GM18499 (cell line): ENCODE data around the gene ZBTB14.
A peak's percentile ranks its signal among the peaks of the same experiment; 100 is the strongest.

ENCODE experiments used
- ATAC-seq: cut with Tn5 transposase; IDR thresholded peaks from one replicate; pipeline ENCODE4 v1.9.1; 2021; ENCODE audit warnings: moderate number of reproducible peaks; ENCODE audit not compliant: insufficient read depth, unreplicated experiment

ZBTB14 gene, protein sequence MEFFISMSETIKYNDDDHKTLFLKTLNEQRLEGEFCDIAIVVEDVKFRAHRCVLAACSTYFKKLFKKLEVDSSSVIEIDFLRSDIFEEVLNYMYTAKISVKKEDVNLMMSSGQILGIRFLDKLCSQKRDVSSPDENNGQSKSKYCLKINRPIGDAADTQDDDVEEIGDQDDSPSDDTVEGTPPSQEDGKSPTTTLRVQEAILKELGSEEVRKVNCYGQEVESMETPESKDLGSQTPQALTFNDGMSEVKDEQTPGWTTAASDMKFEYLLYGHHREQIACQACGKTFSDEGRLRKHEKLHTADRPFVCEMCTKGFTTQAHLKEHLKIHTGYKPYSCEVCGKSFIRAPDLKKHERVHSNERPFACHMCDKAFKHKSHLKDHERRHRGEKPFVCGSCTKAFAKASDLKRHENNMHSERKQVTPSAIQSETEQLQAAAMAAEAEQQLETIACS

DNA sequence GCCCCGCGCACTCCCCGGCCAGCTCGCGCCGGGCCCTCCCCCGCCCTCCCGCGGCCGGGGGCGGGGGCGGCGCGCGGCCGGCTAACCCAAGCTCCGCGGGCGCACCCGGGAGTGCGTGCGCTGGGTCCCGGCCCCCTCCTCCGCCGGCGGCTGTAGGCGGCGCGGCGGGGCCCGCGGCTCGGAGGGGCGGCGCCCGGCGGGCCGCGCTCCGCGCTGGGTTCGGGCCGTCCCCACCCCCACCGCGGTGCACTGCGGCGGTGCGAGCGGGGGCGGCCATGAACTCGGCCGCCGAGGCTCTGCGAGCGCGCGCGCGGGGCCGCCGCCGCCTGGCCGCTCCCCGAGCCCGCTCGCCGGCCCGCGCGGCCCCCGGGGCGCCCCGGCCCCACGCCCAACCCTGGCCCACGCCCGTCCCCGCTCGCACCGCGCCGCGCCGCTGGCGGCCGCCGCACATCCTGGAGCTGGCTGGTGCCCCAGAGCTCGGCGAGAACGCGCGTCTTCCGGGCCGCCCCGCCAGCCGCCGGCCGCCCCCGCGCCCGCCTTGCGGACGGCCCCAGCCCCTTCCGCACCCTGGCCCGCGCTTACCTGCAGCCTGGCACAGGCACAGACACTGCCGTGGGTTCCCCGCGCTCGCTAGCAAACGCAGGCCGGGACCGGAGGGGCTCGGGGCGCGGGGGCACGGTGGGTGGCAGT, at the start of gene ZBTB14:
TSS of gene ZBTB14 (minus strand) at position 496 of the 690 bp plus-strand sequence. CDS start 2,480 bp downstream, outside the sequence.
- peak; percentile 6 for ATAC-seq

DNA sequence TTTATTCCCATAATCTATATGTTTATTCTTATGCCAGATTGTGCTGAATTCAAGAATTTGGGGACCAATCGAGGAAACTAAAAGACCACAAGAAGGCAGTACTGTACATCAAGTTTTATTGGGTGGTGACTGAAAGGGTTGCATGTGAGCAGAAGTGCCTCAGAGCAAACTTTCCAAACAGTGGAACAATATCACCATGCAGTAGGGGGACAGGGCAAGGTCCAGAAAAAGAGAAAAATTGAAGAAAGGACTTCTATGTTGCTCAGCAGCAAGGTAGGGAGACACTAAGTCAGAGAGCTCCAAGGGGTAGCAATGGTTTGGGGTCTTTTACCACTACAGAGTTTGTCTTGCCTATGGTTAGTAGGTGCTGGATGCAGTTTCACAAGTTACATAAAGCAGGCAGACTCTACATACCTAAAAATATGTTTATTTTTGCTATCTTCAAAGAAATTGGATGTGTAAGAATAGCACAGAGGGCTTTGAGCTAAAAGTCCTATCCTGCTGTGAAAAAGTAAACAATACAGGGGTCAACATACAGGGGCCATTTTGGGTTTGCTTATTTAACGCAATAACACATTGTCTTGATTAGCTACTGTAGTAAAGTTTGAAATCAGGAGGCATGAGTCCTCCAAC, 43.8 kb upstream of the ZBTB14 start:
- no peak for ATAC-seq

DNA sequence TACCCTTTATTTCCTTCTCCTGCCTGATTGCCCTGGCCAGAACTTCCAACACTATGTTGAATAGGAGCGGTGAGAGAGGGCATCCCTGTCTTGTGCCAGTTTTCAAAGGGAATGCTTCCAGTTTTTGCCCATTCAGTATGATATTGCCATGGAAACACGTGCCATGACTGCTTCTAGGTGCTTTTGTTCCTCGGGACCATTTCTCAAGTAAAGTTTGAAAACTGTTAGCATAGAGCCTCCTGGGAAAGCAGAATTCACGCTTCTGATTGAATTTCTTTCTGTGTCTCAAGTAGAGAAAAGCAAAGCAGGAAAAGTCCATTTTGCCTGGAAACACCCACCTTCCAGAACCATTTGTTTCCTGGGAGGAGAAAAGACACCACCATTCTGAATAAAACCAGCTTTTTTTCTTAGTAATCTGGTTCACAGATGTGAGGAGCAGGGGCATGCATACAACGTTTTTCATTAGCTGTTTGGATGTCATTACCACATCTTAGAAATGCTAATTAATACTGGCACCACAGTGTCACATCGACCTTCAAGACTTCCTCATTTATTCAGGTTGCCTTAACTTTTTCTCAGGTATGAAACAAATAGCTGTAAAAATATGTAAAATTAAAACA, 39.0 kb upstream of the ZBTB14 start:
- no peak for ATAC-seq

DNA sequence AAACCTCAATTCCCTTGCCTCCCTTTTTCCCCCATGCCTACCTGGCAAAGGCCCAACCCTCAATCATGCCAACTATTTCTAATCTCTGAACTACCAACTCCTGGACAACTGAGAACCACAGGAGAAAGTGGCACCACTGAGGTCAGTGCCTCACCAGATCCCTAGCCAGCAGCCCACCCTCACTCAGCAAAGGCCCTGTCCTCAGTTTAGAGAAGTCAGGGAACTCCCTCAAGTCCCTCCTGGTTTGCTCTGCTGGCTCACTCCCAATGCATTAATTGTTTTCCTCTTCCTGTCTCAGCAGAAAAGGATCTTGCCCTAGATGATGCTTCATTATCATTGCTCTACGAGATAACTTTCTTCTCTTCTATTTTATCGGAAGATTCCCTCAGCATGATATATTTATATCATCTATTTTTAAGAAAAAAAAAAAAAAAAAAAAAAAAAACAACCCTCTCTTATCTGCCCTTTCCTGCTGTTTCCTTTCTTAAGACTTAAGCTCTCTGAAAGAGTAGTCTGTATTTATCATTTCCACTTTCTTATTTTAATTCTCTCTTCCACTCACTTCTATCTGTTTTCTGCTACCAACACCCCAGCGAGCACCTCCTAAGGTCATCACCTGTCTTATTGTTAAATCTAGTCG, 22.7 kb upstream of the ZBTB14 start:
- ATAC-seq: no peak

DNA sequence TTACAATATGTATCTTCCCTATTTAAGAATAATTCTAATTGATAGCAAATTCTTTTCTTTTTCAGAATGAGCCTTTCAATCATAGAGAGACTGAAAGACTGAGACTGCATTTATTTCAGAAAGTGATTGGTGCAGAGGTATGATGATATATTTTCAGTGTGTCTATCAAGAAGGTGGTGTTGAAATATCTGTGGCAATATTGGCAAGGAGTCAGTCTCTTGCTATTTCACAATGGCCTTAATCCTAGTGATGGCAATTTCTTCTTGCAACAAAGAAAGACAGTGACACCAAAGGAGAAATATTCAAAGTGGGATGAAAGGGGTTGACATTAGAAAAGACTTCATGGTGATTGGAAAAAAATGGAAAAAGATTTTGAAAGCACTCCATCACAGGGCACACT, 21.7 kb upstream of the ZBTB14 start:
- ATAC-seq: no peak

DNA sequence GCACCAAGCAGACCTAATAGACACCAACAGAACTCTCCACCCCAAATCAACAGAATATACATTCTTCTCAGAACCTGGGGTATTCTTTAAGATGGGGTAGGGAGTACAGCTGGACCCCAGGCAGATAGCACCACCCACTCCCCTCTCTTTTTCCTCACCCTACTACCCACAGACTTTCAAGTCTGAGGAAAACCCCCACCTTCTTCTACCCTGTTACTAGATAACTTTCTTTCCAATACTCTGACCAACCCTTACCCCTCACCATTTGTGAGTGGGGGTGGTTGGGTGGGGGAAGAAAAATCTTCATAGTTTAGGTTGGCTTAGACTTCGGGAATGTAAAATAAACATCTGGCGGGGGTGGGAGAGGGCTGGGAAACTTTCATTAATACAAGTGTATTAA, 20.3 kb upstream of the ZBTB14 start:
- no peak for ATAC-seq

DNA sequence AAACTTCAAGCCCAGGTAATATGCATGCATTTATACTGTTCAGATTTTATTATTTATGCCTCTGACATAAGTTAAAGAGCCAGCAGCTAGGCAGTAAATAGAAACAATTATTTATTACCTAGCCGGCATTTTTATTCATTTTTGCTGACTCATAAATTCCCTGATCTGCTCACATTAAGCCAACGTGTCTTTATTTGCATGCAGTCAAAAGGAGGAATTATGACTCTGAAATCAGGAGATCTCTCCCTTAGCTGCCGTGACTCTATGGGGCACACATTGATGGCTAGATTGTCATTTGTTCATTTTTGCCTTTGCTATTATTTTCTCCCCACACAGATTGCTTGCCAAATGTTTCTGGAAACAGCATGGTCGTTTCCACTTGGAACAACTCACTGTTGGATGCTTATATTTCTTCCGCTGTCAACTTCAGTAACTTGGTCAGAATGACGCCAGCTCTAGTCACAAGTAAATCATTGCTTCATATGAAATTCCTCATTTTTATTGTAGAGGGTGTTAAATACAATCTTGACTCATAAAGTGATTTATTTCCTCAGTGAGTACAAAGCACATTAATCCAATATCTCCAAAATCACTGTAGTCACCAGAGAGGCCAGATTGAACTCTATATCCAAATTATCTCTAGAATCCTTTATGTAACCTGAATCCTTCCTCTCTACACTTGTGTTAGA, 15.9 kb upstream of the ZBTB14 start:
- ATAC-seq: no peak

DNA sequence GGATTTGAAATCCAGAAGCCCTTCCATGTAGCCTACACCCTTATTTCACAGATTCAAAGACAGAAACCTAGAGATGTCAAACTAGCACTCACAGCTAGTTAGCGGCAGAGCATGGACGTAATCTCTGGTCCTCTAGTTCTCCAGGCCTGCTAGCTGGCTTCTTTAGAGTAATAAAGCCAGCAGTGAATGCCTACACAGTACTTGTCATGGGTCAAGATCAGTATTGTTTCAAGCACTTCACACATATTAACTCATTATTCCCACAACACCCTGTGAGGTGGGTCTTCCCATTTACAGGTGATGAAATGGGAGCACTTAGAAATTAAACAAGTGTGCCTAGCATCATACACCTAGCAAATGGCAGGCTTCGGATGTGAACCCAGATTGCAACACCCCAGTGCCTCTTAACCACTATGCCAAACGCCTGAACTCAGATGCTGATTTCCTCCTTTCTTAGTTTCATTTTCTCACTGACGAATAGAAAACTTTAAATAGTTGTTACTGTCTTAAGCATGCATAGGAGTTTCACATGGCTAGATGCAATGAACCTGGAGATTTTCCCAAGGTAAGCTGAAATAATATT, 14.5 kb upstream of the ZBTB14 start:
- ATAC-seq: peak; percentile 95

DNA sequence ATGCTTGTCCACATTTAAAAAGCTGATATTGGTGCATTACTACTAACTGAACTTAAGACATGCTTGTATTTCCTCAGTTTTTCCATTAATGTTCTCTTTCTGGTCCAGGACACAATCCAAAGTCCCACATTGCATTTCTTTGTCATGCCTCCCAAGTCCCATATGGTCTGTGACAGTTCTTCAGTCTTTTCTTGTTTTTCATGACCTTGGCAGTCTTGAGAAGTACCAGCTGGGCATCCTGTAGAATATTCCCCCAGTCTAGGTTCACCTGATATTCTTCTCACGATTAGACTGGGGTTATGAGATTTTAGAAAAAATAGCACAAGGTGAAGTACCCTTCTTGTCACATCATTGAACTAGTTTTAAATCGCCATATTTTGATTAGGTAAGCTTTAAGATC, 10.3 kb upstream of the ZBTB14 start:
- ATAC-seq: no peak

DNA sequence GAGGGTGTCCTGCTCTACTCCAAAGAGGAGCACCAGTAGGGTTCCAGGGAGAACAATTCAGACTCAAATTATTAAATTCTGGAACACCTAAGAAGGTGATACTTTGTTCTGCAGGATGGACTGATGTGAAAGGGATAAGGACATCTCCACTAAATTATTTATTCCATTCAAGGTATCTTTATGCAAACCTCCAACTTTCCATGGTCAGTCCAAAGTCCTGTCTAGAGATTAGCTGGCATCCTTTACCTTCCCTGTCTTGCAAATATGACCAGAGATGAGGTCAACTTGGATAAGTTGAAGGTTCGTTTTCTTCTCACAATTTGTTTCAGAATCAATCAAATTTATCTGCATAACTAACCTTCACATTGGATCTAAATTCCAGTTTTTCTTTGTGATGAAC, 8.7 kb upstream of the ZBTB14 start:
- ATAC-seq: no peak

DNA sequence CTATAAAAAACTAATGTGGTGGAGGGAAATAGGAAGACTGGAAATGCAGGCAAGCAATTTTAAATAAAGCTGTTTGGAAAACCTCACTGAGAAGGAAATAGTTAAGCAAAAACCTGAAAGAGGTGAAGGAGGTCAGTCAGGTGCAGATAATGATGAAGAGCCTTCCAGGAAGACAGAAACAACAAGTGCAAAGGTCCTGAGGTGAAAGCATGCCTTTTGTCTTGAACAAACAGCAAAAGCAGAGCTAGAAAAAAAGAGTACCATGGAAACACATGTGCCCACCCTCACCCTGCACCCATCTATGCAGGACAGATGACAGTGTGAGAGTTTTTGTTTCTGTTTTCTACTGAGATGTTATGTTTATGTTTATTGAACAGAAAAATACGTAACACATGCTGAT, 8.1 kb upstream of the ZBTB14 start:
- no peak for ATAC-seq

DNA sequence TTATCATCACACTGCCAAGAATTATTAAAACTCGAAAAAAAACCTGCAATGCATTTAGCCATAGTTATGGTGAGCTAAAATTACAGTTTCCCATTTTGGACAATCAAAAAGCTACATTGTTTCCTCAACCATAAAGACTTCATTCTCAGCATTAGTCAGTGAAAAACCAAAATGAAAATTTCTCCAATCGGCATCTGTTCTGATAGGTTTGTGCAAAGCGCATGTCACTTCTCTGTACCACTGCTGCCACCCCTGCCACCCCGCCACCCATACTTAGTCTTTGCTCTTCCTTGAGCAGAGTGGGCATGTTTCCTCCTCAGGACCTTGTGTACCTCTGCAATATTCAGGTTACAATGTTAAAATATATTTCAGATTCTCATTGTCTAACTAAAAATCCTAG, 7.1 kb upstream of the ZBTB14 start:
- ATAC-seq: no peak

DNA sequence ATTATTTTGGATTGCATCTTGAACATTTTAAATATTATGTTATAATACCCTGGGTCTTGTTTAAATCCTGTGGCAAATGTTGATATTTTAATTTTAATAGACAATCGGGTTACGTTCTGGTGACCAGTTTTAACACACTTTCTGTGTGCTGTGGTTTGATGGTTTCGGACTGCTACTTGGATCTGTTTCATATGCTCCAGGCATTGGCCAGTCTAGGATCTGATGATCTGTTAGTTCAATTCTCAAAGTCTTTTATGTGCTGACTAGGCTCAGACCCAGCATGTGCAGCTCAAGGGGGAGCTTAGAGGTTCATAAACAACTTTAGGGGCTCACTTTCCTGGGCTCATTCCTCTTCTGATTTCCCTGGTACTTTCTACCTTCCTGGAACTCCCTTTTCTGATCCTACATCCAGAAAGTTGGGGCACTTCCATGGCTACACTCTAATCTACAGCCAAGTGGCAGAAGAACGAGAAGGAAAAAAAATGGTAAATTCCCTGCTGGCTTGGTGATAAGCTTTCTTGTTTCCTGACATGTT, 5.0 kb upstream of the ZBTB14 start:
- ATAC-seq: no peak

DNA sequence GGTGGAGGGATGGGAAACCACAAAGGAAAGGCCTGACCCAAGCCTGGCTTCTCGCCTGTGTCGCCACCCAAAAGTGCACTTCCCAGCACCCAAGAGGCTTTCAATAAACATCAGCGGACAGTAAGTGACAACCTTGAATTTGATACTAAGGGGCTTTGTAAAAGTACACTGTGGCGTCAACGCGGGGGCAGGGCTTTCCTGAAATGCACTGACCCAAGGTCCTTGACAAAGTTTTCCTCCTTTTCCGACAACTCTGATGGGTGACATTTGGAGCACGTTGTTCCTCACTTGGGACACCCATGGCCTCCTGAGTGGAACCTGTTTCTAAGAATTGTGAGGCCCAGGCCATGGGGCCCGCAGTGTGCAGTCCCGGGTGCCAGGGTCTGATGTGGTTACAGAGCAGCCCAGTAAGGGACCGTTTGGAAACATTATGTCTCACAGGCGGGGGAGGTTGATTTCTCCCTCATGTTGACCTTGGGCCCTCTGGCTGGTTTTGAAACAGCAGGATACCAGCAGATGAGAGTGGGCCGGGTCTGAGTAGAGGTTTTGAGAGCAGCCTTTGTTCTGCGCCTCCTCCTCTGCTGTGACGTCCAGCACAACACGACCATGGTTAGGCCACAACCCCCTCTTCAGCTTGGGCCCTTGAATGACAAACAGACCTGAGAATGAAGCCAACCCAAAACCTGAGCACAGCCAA, 2.8 kb upstream of the ZBTB14 start:
- no peak for ATAC-seq

DNA sequence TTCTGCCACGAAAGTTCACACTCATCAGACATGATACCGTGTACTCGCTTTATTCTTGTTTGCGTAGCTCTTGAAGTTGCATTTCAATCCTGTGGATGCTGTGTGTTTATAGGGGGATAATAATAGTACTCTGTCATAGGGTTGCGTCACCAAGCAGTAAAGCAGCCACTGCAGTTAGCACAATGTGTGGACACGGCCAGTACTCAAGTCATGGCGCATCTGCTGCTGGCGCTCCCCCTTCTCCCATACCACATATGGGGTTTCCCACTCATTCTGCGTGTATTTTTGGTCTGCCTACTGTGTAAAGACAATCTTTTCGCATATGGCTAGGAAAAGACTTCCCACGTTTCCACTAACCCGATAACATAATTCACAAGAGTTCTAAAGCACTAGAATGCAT, 2.1 kb upstream of the ZBTB14 start:
- ATAC-seq: no peak

DNA sequence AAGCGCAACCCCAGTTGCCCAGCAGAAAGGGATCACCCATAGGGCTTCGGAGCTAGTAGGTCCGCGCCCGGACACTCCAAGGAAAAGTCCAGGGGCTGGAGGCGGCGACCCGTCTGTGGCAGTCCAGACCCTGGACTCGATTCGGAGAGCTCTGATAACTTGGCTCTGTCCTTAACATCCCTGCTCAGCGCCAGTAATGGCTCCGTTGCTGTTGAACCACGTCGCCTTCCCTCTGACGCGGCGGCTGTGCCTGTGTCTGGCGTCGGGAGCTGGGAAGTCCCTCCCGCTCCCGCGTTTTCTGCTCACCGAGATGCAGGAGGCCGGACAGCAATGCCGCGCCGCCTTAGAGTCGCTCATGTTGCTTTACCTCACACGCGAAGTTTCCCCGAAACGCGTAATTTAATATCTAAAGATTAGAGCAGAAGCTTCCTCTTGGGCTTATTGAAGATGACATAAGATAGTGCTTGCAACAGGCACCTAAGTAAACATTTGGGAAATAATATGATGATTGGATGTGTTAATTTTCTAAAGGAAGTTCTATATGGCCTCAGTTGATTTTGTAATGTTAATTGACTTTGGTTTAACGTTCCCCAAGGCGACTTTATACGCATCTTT, 1.3 kb upstream of the ZBTB14 start:
- peak; percentile 8 for ATAC-seq

DNA sequence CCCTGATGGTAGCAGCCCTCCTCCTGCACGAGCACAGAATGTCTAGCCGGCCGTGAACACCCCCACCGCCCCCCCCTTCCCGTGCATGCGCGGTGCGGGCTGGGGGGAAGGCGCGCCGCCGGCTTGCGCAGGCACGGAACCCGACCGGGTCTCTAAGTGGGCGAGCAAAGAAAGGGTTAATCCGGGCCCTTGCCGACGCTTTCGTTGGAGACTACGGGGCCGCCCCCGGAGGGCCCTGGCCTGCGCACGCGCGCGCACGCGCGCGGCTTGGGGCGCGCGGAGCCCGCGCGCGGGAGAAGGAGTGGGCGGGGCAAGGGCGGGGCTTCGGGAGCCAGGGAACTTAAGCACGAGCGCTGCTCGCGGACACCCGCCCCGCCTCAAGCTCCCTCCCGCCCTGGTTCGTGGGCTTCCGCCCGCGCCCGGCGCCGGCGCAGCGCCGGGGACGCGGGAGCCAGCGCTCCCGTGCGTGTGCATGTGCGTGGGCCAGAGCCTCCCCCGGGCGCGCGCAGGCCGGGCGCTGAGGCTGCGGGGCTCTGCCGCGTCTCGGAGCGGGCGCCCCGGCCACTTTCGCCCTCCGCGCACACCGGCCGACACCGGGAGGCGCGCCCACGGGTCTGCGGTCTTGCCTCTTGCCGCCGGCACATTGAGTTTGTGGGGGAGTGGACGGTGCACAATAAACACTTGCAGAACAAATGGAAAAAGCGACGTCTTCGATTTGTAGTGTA, 617 bp upstream of the ZBTB14 start:
- peak; percentile 43 for ATAC-seq
